Right lobe of liver (tissue), 4 donors: ENCODE results near the gene DCTD.

Source experiments
- CTCF ChIP-seq, 4 donors: fragments of 200-600 bp in 3 of 4; fragments of 450-650 bp in 1 of 4; IDR thresholded peaks; one replicate each; pipeline versions ENCODE4 v1.5.1 to v1.8.0; 2016 to 2022; ENCODE audit warnings: antibody characterized with exemption in 4 of 4, mild to moderate bottlenecking in 2 of 4
- POLR2A ChIP-seq: fragments of 450-650 bp; IDR thresholded peaks from one replicate; pipeline ENCODE4 v1.6.1; 2017; ENCODE audit warnings: antibody characterized with exemption, mild to moderate bottlenecking
- donor health status: DM: no; HTN: no; CAD: no.
- donor health status: DM: no; HTN: no; CAD: no.
- donor health status: DM: no; HTN: yes; CAD: no.

- no peak for TF ChIP-seq POLR2A
- no peak for TF ChIP-seq CTCF (IDR thresholded peaks at IDR 0.05)
These were observed 43.9 kb downstream of the DCTD start for GRCh38 chr4:182873289-182873688.
